ENCODE data around the gene SPINT2. TPM values are rescaled to one million over a fixed set of nuclear protein-coding genes. Genes with fewer than 3 reads are reported as not detected.

The SPINT2 gene
- total and polyA plus RNA-seq, 4 donors = 146 to 292 (median 196) TPM

DNA sequence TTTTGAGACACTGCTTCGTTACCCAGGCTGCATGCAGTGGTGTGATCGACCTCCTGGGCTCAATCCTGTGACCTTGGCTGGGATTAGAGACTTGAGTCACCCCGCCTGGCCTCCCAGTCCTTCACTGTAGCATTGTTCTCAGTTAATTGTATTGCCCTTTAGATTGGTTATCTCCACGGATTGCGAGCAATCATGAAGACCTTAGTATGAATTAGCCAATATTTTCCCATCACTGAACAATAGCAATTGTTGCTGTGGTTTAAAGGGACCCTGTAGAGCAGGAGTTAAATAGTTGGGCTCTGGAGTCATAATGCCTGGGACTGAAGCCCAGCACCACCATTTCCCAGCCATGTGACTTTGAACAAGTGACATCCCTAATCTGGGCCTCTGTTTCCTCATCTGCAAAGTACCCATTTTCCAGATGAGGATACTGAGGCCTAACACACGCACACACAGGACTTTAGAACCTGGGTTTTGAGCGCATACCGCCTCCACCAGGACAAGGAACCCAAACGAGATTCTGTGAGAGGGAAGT lies 16.6 kb upstream of the SPINT2 start:
- ATAC-seq (ENCODE audit: low FRiP score) = no peak

DNA sequence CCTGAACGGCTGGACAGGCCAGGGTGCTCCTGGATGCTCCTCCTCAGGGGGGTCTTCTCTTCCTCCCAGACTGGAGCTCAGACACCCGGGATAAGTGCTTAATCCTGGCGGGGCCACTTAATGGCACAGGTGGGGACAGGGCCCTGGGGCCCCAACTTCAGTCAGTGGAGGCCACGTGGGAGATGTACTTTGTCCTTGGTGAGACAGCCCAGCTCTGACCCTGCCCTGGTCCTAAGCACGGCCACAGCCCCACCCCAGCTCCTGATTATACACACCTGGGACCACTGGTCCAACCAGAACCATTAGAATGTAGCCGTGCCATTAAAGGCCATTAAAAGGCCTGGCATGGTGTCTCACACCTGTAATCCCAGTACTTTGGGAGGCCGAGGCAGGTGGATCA lies 16.0 kb upstream of the SPINT2 start:
- ATAC-seq (ENCODE audit: low FRiP score) (no peak), DNase-seq (no peak)
- WGBS, 2 donors = 68 to 79% methylated on average over 7 of the region's 7 CpGs
- no peaks in the 10 kb centered on the region for H3K9me3 ChIP-seq (ENCODE audit: control insufficient read depth, low read length)
- intact Hi-C loops (cut with DNase I) = loop anchor here in 1 of 2 donors (5.0 kb wide), 1 partner anchor 89 kb away; the partner anchor contains the start of gene CATSPERG
- peaks cover 3% of the 10 kb centered on the region in 2 donors for H3K4me1 ChIP-seq (ENCODE audit: control insufficient read depth in 1 of 2, insufficient read depth in 2 of 2, low read length in 2 of 2)
- no peaks in the 10 kb centered on the region for H3K36me3 ChIP-seq (ENCODE audit: control insufficient read depth in 1 of 2, insufficient read depth in 2 of 2, low read length in 1 of 2)
- H3K4me3 ChIP-seq (ENCODE audit: low read length in 2 of 2) = no peak overlapping the region
- no peaks in the 10 kb centered on the region for H3K27me3 ChIP-seq (ENCODE audit: control insufficient read depth in 1 of 2, insufficient read depth in 2 of 2, low read length in 1 of 2)
- H3K27ac ChIP-seq (ENCODE audit: low read depth in 1 of 2, low read length in 2 of 2) = peak overlapping the region; percentile 31 to 85

More for the DNA sequence above, 16.6 kb upstream of the SPINT2 start:
- peak overlapping the region; percentile 31 to 85 for H3K27ac ChIP-seq (ENCODE audit: low read depth in 1 of 2, low read length in 2 of 2)
- 47 to 48% methylated on average over 9 of the region's 9 CpGs for WGBS, 2 donors
- DNase-seq = no peak
- no peaks in the 10 kb centered on the region for H3K9me3 ChIP-seq (ENCODE audit: control insufficient read depth, low read length)
- H3K4me1 ChIP-seq (ENCODE audit: control insufficient read depth in 1 of 2, insufficient read depth in 2 of 2, low read length in 2 of 2) = peaks cover 3% of the 10 kb centered on the region in 2 donors
- intact Hi-C loops (cut with DNase I) = loop anchor here in 1 of 2 donors (5.0 kb wide), 1 partner anchor 90 kb away; the partner anchor contains the start of gene CATSPERG
- no peak overlapping the region for H3K4me3 ChIP-seq (ENCODE audit: low read length in 2 of 2)
- H3K27me3 ChIP-seq (ENCODE audit: control insufficient read depth in 1 of 2, insufficient read depth in 2 of 2, low read length in 1 of 2) = no peaks in the 10 kb centered on the region
- H3K36me3 ChIP-seq (ENCODE audit: control insufficient read depth in 1 of 2, insufficient read depth in 2 of 2, low read length in 1 of 2) = no peaks in the 10 kb centered on the region

DNA sequence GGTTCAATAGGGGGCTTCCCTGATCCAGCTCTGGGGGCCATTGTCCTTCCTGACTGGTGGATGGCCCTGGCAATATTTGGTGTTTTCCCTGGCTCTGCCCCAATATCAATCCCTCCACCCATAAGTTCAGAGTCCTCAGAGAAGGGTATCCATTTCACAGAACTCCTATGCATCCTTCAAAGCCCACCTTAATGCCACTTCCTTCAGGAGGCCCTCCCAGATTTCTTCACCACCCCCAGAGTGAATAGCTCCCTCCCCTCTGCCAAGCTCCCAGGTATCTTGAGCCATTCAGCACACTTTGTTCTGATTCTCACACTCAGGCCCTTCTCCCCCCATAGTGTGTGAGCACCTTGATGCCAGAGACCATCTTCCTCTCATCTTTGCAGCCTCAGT lies 13.9 kb upstream of the SPINT2 start:
- H3K27ac ChIP-seq (ENCODE audit: low read depth in 1 of 2, low read length in 2 of 2) = peak overlapping the region; percentile 96 to 99
- no peak for DNase-seq
- H3K27me3 ChIP-seq (ENCODE audit: control insufficient read depth in 1 of 2, insufficient read depth in 2 of 2, low read length in 1 of 2) = no peaks in the 10 kb centered on the region
- no peaks in the 10 kb centered on the region for H3K9me3 ChIP-seq (ENCODE audit: control insufficient read depth, low read length)
- H3K36me3 ChIP-seq (ENCODE audit: control insufficient read depth in 1 of 2, insufficient read depth in 2 of 2, low read length in 1 of 2) = no peaks in the 10 kb centered on the region
- ATAC-seq (ENCODE audit: low FRiP score) = no peak
- peaks cover 3% of the 10 kb centered on the region in 2 donors for H3K4me1 ChIP-seq (ENCODE audit: control insufficient read depth in 1 of 2, insufficient read depth in 2 of 2, low read length in 2 of 2)
- intact Hi-C loops (cut with DNase I) = loop anchor here (5.0 to 10.0 kb wide), 2 partner anchors 137 to 1154 kb away; partner anchors contain the start of genes ZFP36 (in 2 of the 2), GGN (in 1 of the 2) and SPRED3 (in 1 of the 2)
- no peak overlapping the region for H3K4me3 ChIP-seq (ENCODE audit: low read length in 2 of 2)

DNA sequence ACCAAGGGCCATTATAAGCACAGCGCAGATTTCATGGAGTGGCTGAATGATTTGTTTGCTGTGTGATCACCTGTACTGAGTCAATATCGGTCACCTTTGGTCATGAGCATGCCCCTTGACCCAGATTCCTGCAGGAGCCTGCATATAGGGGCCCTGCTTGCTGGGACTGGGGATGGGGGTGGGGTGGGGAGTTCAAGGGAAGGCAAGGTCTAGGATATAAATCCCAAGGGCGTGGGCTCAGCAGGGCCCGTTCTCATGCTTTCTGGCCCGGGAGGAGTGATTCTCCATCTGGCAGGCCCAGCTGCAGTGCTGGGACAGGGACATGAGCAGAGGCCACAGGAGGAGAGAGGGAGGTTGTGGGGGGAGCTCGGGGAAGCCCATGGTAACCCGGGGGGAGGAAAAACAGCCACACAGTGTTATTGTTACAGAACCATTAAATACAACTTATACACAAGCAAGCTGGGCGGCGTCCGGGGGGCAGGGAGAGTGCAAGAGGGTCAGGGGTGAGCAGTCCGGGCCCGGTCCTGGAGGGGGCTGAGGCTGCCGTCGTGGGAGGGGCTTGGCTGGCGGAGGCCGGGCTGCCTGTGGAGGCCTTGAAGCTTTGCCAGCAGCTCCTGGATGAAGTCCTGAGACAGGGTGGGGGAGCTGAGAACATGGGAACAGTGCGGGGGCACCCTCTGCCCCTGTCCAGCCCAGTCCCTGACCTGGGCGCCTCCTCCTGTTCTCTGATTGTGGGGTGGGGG lies 13.4 kb upstream of the SPINT2 start:
- ATAC-seq (ENCODE audit: low FRiP score) (peak; percentile 66), DNase-seq (peak; percentile 88 to 93)
- Histone ChIP-seq H3K9me3 (ENCODE audit: control insufficient read depth, low read length) (no peaks in the 10 kb centered on the region), H3K4me3 (ENCODE audit: low read length in 2 of 2) (peak overlapping the region; percentile 16 to 41), H3K27ac (ENCODE audit: low read depth in 1 of 2, low read length in 2 of 2) (peak overlapping the region; percentile 96 to 99), H3K27me3 (ENCODE audit: control insufficient read depth in 1 of 2, insufficient read depth in 2 of 2, low read length in 1 of 2) (no peaks in the 10 kb centered on the region), H3K4me1 (ENCODE audit: control insufficient read depth in 1 of 2, insufficient read depth in 2 of 2, low read length in 2 of 2) (peaks cover 3% of the 10 kb centered on the region in 2 donors), H3K36me3 (ENCODE audit: control insufficient read depth in 1 of 2, insufficient read depth in 2 of 2, low read length in 1 of 2) (no peaks in the 10 kb centered on the region)
- 11 to 14% methylated on average over 18 of the region's 18 CpGs for WGBS, 2 donors
- intact Hi-C loops (cut with DNase I) = loop anchor here (5.0 to 10.0 kb wide), 2 partner anchors 136 to 1154 kb away; partner anchors contain the start of genes ZFP36 (in 2 of the 2), GGN (in 1 of the 2) and SPRED3 (in 1 of the 2)

DNA sequence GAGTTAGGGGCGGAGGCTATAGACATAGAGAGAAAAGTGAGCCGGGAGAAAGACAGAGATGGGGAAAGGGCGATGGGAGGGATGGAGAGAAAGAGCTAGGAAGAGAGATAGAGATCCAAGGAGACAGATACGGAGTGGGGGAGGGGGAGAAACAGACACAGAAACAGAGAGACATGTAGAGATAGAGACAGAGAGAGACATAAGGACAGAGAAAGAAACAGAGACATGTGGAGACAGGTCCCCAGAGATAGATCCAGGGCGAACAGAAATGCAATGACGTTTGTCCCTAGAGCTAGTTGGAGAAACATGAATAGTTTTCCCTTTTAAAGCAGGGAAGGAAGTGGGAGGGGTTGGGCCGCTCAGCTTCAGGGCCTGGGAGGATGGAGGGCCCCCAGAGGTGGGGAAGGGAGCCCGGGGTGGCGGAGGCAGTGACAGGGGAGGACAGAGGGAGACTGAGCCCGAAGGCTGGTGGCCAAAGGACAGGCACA lies 12.8 kb upstream of the SPINT2 start:
- Histone ChIP-seq H3K27ac (ENCODE audit: low read depth in 1 of 2, low read length in 2 of 2) (peak overlapping the region; percentile 96 to 99), H3K4me1 (ENCODE audit: control insufficient read depth in 1 of 2, insufficient read depth in 2 of 2, low read length in 2 of 2) (peaks cover 3% of the 10 kb centered on the region in 2 donors), H3K36me3 (ENCODE audit: control insufficient read depth in 1 of 2, insufficient read depth in 2 of 2, low read length in 1 of 2) (no peaks in the 10 kb centered on the region), H3K9me3 (ENCODE audit: control insufficient read depth, low read length) (no peaks in the 10 kb centered on the region), H3K27me3 (ENCODE audit: control insufficient read depth in 1 of 2, insufficient read depth in 2 of 2, low read length in 1 of 2) (no peaks in the 10 kb centered on the region), H3K4me3 (ENCODE audit: low read length in 2 of 2) (peak overlapping the region; percentile 39 to 53)
- 0 to 3% methylated on average over 10 of the region's 10 CpGs for WGBS, 2 donors
- intact Hi-C loops (cut with DNase I) = loop anchor here (5.0 to 10.0 kb wide), 2 partner anchors 136 to 1153 kb away; partner anchors contain the start of genes ZFP36 (in 2 of the 2), GGN (in 1 of the 2) and SPRED3 (in 1 of the 2)
- peak; percentile 80 to 90 for DNase-seq
- ATAC-seq (ENCODE audit: low FRiP score) = peak; percentile 59

DNA sequence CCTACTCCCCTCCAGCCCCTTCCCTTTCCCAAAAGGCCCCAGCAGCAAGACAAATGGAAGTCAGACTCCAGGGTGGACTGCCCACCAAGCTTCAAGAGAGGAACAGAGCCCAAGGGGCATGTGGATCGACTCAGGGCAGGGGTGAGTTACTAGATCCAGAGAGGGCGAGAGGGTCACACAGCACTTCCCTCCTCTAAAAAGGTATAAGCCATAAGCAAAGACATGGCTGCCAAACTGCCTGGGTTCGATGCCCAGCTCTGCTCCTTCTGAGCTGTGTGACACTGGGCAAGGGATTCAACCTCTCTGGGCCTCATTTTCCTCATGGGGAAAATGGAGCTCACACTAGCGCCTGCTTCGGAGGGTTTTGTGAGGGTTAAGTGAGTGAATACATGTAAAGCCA lies 12.0 kb upstream of the SPINT2 start:
- Histone ChIP-seq H3K27me3 (ENCODE audit: control insufficient read depth in 1 of 2, insufficient read depth in 2 of 2, low read length in 1 of 2) (no peaks in the 10 kb centered on the region), H3K4me3 (ENCODE audit: low read length in 2 of 2) (peak overlapping the region; percentile 39 to 53), H3K4me1 (ENCODE audit: control insufficient read depth in 1 of 2, insufficient read depth in 2 of 2, low read length in 2 of 2) (peaks cover 0 to 3% of the 10 kb centered on the region in 2 donors), H3K36me3 (ENCODE audit: control insufficient read depth in 1 of 2, insufficient read depth in 2 of 2, low read length in 1 of 2) (no peaks in the 10 kb centered on the region), H3K9me3 (ENCODE audit: control insufficient read depth, low read length) (no peaks in the 10 kb centered on the region), H3K27ac (ENCODE audit: low read depth in 1 of 2, low read length in 2 of 2) (peak overlapping the region; percentile 96 to 99)
- ATAC-seq (ENCODE audit: low FRiP score) (no peak), DNase-seq (no peak)
- 25 to 28% methylated on average over 5 of the region's 5 CpGs for WGBS, 2 donors
- intact Hi-C loops (cut with DNase I) = loop anchor here (5.0 to 10.0 kb wide), 2 partner anchors 135 to 1152 kb away; partner anchors contain the start of genes ZFP36 (in 2 of the 2), GGN (in 1 of the 2) and SPRED3 (in 1 of the 2)

DNA sequence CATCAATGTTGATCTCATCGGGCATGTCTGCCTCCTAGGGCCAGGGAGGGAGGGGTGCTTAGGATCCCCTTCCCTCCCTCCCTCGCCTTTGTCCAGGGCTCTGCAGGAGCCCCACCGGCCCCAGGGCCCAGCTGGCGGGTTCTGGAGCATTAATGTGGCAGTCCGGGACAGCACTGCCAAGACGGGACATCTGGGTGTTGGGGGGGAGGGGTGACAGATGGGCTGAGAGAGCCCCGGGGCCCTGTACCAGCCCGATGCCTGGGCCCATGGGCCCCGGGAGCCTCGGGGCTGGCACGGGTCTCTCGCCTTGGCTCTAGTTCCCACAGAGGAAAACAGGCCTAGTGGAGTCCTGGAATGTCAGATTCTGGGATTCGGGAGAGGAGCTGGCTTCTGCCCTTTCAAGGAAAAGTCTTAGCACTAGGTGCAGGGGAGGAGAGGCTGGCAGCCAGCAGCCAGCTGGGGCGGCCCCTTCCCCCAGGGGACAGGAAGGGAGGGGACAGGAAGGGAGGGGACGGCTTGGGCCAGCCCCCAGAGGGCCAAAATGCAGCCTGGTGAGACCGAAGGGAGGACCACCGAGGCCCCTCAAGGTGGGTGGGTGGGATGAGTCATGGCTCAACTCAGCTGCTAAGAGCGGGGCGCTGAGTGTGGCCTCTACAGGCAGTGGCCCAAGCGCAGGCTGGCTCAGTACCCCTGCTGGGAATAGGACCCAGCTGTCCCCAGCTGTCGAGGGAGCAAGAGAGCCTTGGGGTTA lies 11.3 kb upstream of the SPINT2 start:
- Histone ChIP-seq H3K27ac (ENCODE audit: low read depth in 1 of 2, low read length in 2 of 2) (peak overlapping the region; percentile 96 to 99), H3K27me3 (ENCODE audit: control insufficient read depth in 1 of 2, insufficient read depth in 2 of 2, low read length in 1 of 2) (no peaks in the 10 kb centered on the region), H3K36me3 (ENCODE audit: control insufficient read depth in 1 of 2, insufficient read depth in 2 of 2, low read length in 1 of 2) (no peaks in the 10 kb centered on the region), H3K4me3 (ENCODE audit: low read length in 2 of 2) (peak overlapping the region; percentile 39 to 53), H3K9me3 (ENCODE audit: control insufficient read depth, low read length) (no peaks in the 10 kb centered on the region), H3K4me1 (ENCODE audit: control insufficient read depth in 1 of 2, insufficient read depth in 2 of 2, low read length in 2 of 2) (peaks cover 0 to 3% of the 10 kb centered on the region in 2 donors)
- ATAC-seq (ENCODE audit: low FRiP score) (peak; percentile 71), DNase-seq (peak; percentile 85 to 92)
- WGBS, 2 donors = 2 to 6% methylated on average over 21 of the region's 21 CpGs
- intact Hi-C loops (cut with DNase I) = loop anchor here (5.0 to 10.0 kb wide), 2 partner anchors 134 to 1152 kb away; partner anchors contain the start of genes ZFP36 (in 2 of the 2), GGN (in 1 of the 2) and SPRED3 (in 1 of the 2)

DNA sequence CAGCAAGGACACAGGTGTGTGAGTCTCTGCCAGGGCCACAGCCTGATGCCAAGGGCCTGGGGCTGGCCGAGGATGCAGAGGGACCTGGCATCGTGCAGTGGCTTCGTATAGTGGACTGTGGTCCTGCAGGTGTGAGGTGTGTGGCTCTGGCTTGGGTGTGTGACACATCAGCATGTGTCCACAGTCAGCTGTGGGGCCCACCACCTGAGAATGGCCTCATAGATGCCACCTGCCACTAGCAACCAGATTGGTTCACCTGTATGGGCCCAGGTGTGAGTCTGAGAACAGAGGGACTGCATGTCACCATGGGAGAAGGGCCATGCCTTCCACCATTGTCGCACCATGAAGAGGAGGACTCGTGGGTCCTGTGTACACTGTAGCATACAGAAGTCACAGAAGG lies 10.6 kb upstream of the SPINT2 start:
- H3K4me1 ChIP-seq (ENCODE audit: control insufficient read depth in 1 of 2, insufficient read depth in 2 of 2, low read length in 2 of 2) = no peaks in the 10 kb centered on the region
- no peaks in the 10 kb centered on the region for H3K27me3 ChIP-seq (ENCODE audit: control insufficient read depth in 1 of 2, insufficient read depth in 2 of 2, low read length in 1 of 2)
- H3K27ac ChIP-seq (ENCODE audit: low read depth in 1 of 2, low read length in 2 of 2) = peak overlapping the region; percentile 25 to 99
- no peaks in the 10 kb centered on the region for H3K9me3 ChIP-seq (ENCODE audit: control insufficient read depth, low read length)
- intact Hi-C loops (cut with DNase I) = loop anchor here (5.0 to 10.0 kb wide), 2 partner anchors 134 to 1151 kb away; partner anchors contain the start of genes ZFP36 (in 2 of the 2), GGN (in 1 of the 2) and SPRED3 (in 1 of the 2)
- WGBS, 2 donors = 22 to 23% methylated on average over 5 of the region's 5 CpGs
- DNase-seq (no peak), ATAC-seq (ENCODE audit: low FRiP score) (no peak)
- H3K36me3 ChIP-seq (ENCODE audit: control insufficient read depth in 1 of 2, insufficient read depth in 2 of 2, low read length in 1 of 2) = no peaks in the 10 kb centered on the region
- peak overlapping the region in 1 of 2 donors; percentile 0 for H3K4me3 ChIP-seq (ENCODE audit: low read length in 2 of 2)

All from aorta (tissue), 5 donors.